H9 (cell line): ENCODE results near the gene SH3RF3. TPM values are rescaled to one million over a fixed set of nuclear protein-coding genes. Genes with fewer than 3 reads are reported as not detected.
A peak's percentile ranks its signal among the peaks of the same experiment; 100 is the strongest.

ENCODE experiments used
- DNase-seq: peaks from one replicate; pipeline ENCODE4 v3.0.0-alpha.2; 2017
- H2AFZ ChIP-seq: one replicate; pipeline ENCODE4 v1.6.1; 2013; ENCODE audit warnings: mild to moderate bottlenecking, low read length, control low read depth, moderate library complexity
- H2AK5ac ChIP-seq: 2 replicates; pipeline ENCODE4 v1.6.1; 2013; ENCODE audit warnings: low read length, control low read depth, mixed read lengths; ENCODE audit not compliant: insufficient read length
- H2BK120ac ChIP-seq: one replicate; pipeline ENCODE4 v1.6.1; 2013; ENCODE audit warnings: low read depth, mild to moderate bottlenecking, low read length, control low read depth, inconsistent platforms; ENCODE audit not compliant: poor library complexity, severe bottlenecking
- H2BK12ac ChIP-seq: 2 replicates; pipeline ENCODE4 v1.6.1; 2013; ENCODE audit warnings: low read length, control low read depth, mixed read lengths, low read depth; ENCODE audit not compliant: insufficient read length
- H2BK15ac ChIP-seq: 2 replicates; pipeline ENCODE4 v1.6.1; 2013; ENCODE audit warnings: low read depth, low read length, control low read depth
- H2BK20ac ChIP-seq: one replicate; pipeline ENCODE4 v1.6.1; 2013; ENCODE audit warnings: low read depth, mild to moderate bottlenecking, low read length, control low read depth, inconsistent platforms; ENCODE audit not compliant: poor library complexity, severe bottlenecking
- H2BK5ac ChIP-seq: 2 replicates; pipeline ENCODE4 v1.6.1; 2013; ENCODE audit warnings: low read length, control low read depth, mixed read lengths; ENCODE audit not compliant: insufficient read length
- H3K14ac ChIP-seq: 2 replicates; pipeline ENCODE4 v1.6.1; 2013; ENCODE audit warnings: low read length, control low read depth; ENCODE audit not compliant: insufficient read depth
- H3K18ac ChIP-seq: 2 replicates; pipeline ENCODE4 v1.6.1; 2013; ENCODE audit warnings: low read depth, mild to moderate bottlenecking, mixed read lengths, low read length, control low read depth; ENCODE audit not compliant: insufficient read length
- H3K23ac ChIP-seq: 2 replicates; pipeline ENCODE4 v1.6.1; 2013; ENCODE audit warnings: low read length, control low read depth, mixed read lengths, low read depth; ENCODE audit not compliant: insufficient read length
- H3K23me2 ChIP-seq: 2 replicates; pipeline ENCODE4 v1.6.1; 2013; ENCODE audit warnings: low read depth, mild to moderate bottlenecking, mixed read lengths, low read length, control low read depth; ENCODE audit not compliant: insufficient read length, poor library complexity, severe bottlenecking
- H3K27ac ChIP-seq: 2 replicates; pipeline ENCODE4 v1.5.1; 2013; ENCODE audit warnings: low read length, control low read depth, mixed read lengths, low read depth; ENCODE audit not compliant: insufficient read length
- H3K27me3 ChIP-seq: 2 replicates; pipeline ENCODE4 v1.6.1; 2013; ENCODE audit warnings: low read length, control low read depth, inconsistent platforms; ENCODE audit not compliant: insufficient read depth
- H3K4ac ChIP-seq: 2 replicates; pipeline ENCODE4 v1.6.1; 2013; ENCODE audit warnings: low read depth, mild to moderate bottlenecking, control low read depth, inconsistent platforms, low read length, moderate library complexity
- H3K4me1 ChIP-seq: 2 replicates; pipeline ENCODE4 v1.6.1; 2013; ENCODE audit warnings: low read length, control low read depth, inconsistent platforms; ENCODE audit not compliant: insufficient read depth
- H3K4me2 ChIP-seq: 2 replicates; pipeline ENCODE4 v1.6.1; 2013; ENCODE audit warnings: low read length, control low read depth, mixed read lengths; ENCODE audit not compliant: insufficient read length, insufficient read depth
- H3K56ac ChIP-seq: 2 replicates; pipeline ENCODE4 v1.6.1; 2013; ENCODE audit warnings: low read depth, mild to moderate bottlenecking, mixed read lengths, low read length, control low read depth; ENCODE audit not compliant: insufficient read length
- H3K79me1 ChIP-seq: 2 replicates; pipeline ENCODE4 v1.6.1; 2013; ENCODE audit warnings: low read depth, mild to moderate bottlenecking, moderate library complexity, low read length, control low read depth, inconsistent platforms; ENCODE audit not compliant: insufficient read depth, poor library complexity, severe bottlenecking
- H3K79me2 ChIP-seq: 2 replicates; pipeline ENCODE4 v1.6.1; 2013; ENCODE audit warnings: low read length, control low read depth, inconsistent platforms; ENCODE audit not compliant: insufficient read depth
- H3K9ac ChIP-seq: 2 replicates; pipeline ENCODE4 v1.6.1; 2013; ENCODE audit warnings: low read length, control low read depth, mixed read lengths; ENCODE audit not compliant: insufficient read length; ENCODE audit errors: extremely low read depth
- H3K9me3 ChIP-seq: one replicate; pipeline ENCODE4 v1.6.1; 2013; ENCODE audit warnings: low read depth, low read length, inconsistent platforms; ENCODE audit not compliant: control insufficient read depth
- H3T11ph ChIP-seq: one replicate; pipeline ENCODE4 v1.6.1; 2013; ENCODE audit warnings: mild to moderate bottlenecking, low read length, control low read depth, inconsistent platforms
- H4K20me1 ChIP-seq: one replicate; pipeline ENCODE4 v1.6.1; 2013; ENCODE audit not compliant: control insufficient read depth, insufficient read length, insufficient read depth
- H4K5ac ChIP-seq: 2 replicates; pipeline ENCODE4 v1.6.1; 2013; ENCODE audit warnings: low read depth, mild to moderate bottlenecking, mixed read lengths, low read length, control low read depth; ENCODE audit not compliant: insufficient read length
- H4K8ac ChIP-seq: replicated peaks from 2 replicates; pipeline ENCODE4 v1.6.1; 2013; ENCODE audit warnings: low read length, control low read depth, mixed read lengths, low read depth; ENCODE audit not compliant: insufficient read length
- H4K91ac ChIP-seq: 2 replicates; pipeline ENCODE4 v1.6.1; 2013; ENCODE audit warnings: low read depth, mild to moderate bottlenecking, moderate library complexity, mixed read lengths, low read length, control low read depth; ENCODE audit not compliant: insufficient read length
- H3K27ac Mint-ChIP-seq, 3 experiments: 2 replicates in 2 of 3; 3 replicates in 1 of 3; pipeline ENCODE4 v1.8.0; 2020 to 2021; ENCODE audit warnings: mixed read lengths in 3 of 3, mild to moderate bottlenecking in 1 of 3, moderate library complexity in 1 of 3
- H3K27me3 Mint-ChIP-seq: 2 replicates; pipeline ENCODE4 v1.8.0; 2021; ENCODE audit warnings: low read depth, mild to moderate bottlenecking, moderate library complexity, mixed read lengths
- H3K36me3 Mint-ChIP-seq, 3 experiments: 2 replicates in 2 of 3; 3 replicates in 1 of 3; pipeline ENCODE4 v1.8.0; 2020 to 2021; ENCODE audit warnings: low read depth in 3 of 3, mixed read lengths in 3 of 3; ENCODE audit not compliant: insufficient read depth in 1 of 3
- H3K4me1 Mint-ChIP-seq, 2 experiments: 2 replicates each; pipeline ENCODE4 v1.8.0; 2020; ENCODE audit warnings: mixed read lengths in 2 of 2
- H3K4me3 Mint-ChIP-seq, 2 experiments: 2 replicates in 1 of 2; 3 replicates in 1 of 2; pipeline ENCODE4 v1.8.0; 2020 to 2021; ENCODE audit warnings: mild to moderate bottlenecking in 2 of 2, mixed read lengths in 2 of 2, moderate library complexity in 1 of 2
- H3K9me3 Mint-ChIP-seq, 2 experiments: 2 replicates in 1 of 2; 3 replicates in 1 of 2; pipeline ENCODE4 v1.8.0; 2020; ENCODE audit warnings: mild to moderate bottlenecking in 2 of 2, mixed read lengths in 2 of 2, moderate library complexity in 1 of 2
- CTCF ChIP-seq: fragments of 200-600 bp; sonication (generic); conservative IDR thresholded peaks from 3 replicates; pipeline ENCODE4 v1.8.0; 2021; ENCODE audit warnings: antibody characterized with exemption, mild to moderate bottlenecking
- WGBS: extraction: QIAGEN DNeasy Blood & Tissue Kit; methylation state at CpG from one replicate; pipeline ENCODE4 v1.1.7; 2013; ENCODE audit warnings: missing lambda C conversion rate, low lambda C conversion rate, mixed read lengths; ENCODE audit not compliant: insufficient read length; ENCODE audit errors: extremely low coverage; 5-methylcytosine and 5-hydroxymethylcytosine counted together
- total RNA-seq: library from RNA; stranded (reverse); gene quantifications from 2 replicates; pipeline ENCODE4 v1.2.1, GENCODE V29; 2021

Gene SH3RF3
- total RNA-seq, 1 experiment from 2014 or later, result 0.46 TPM

DNA sequence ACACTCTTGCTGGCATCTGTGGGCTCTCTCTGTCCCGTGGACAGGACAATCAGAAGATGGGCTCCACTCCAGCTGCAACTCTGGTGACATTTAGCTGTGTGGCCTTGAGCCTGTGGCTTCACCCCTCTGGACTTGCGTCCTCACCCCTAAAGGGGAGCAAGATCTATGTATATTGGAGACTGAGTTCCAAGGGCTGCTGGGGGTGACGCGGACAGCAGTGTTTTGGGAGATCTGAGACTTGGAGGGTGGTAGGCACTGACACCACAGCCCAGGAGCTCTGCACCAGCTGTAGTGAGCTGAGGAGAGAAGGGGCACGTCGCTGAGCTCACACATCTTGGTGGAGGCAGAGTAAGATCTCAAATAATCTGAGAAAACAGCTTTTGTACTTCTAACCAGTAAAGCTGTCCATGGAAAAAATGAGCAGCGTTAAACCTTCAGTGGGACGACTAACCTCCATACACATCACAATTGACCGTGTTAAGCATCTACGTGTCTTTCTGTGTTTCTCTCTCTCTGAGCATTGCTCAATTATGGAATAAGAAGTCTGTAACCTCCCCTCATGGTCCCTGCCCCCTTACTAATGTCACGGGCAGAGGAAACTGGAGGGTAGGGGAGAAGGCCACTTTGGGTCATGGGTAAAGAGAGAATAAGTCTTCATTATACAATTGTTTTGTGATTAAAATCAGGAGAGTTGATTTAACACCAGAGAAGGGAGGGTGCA is 85.8 kb downstream of the SH3RF3 start:
- no peaks in the 10 kb centered on the region for H3K79me2 ChIP-seq
- no peak overlapping the region for H3K9ac ChIP-seq
- no peak overlapping the region for H3K4me2 ChIP-seq
- H3K4me1 ChIP-seq, result no peaks in the 10 kb centered on the region; the same call in 1 of the 2 replicates
- H3K9me3 ChIP-seq, result no peaks in the 10 kb centered on the region
- no CpG with 5 or more reads among the region's 11 CpGs for WGBS
- no peak for DNase-seq
- H4K20me1 ChIP-seq, result no peaks in the 10 kb centered on the region
- H2AK5ac ChIP-seq, result no peak overlapping the region
- no peak overlapping the region for H3K4me3 Mint-ChIP-seq
- peaks cover 18 to 25% of the 10 kb centered on the region in 2 experiments for H3K4me1 Mint-ChIP-seq
- no peak for TF ChIP-seq CTCF
- no peak overlapping the region for H3K27ac ChIP-seq
- peaks cover 5% of the 10 kb centered on the region for H3K27me3 Mint-ChIP-seq
- no peak overlapping the region for H2BK5ac ChIP-seq
- H3K79me1 ChIP-seq, result no peaks in the 10 kb centered on the region
- no peak overlapping the region for H4K5ac ChIP-seq
- 0 out of 7 replicates have a peak overlapping the region, but pooled peaks of 1 of the 3 experiments have one; percentile 85 for H3K27ac Mint-ChIP-seq
- no peak overlapping the region for H2BK12ac ChIP-seq
- H3K27me3 ChIP-seq, result no peaks in the 10 kb centered on the region
- H3K36me3 Mint-ChIP-seq, result no peaks in the 10 kb centered on the region
- no peak overlapping the region for H2BK15ac ChIP-seq
- H3K4ac ChIP-seq, result no peak overlapping the region
- H4K91ac ChIP-seq, result no peak overlapping the region
- peaks cover 2% of the 10 kb centered on the region for H3K23me2 ChIP-seq
- no peak overlapping the region for H3K18ac ChIP-seq
- no peak overlapping the region for H2BK20ac ChIP-seq
- no peak overlapping the region for H2BK120ac ChIP-seq
- H3K23ac ChIP-seq, result no peak overlapping the region
- H3K56ac ChIP-seq, result no peak overlapping the region
- H3K9me3 Mint-ChIP-seq, result no peaks in the 10 kb centered on the region
- no peak overlapping the region for H4K8ac ChIP-seq
- no peak overlapping the region for H2AFZ ChIP-seq
- no peak overlapping the region for H3K14ac ChIP-seq
- no peak overlapping the region for H3T11ph ChIP-seq
